Keratinocyte (primary cell): Measurements from ENCODE around the gene SCMH1. TPM values are rescaled to one million over a fixed set of nuclear protein-coding genes. Genes with fewer than 3 reads are reported as not detected.

Experiments used
- DNase-seq: peaks from one replicate; pipeline ENCODE4 v3.0.0-alpha.2; 2011; ENCODE audit warnings: low read depth, missing footprints, low spot score
- FAIRE-seq: peaks from 2 replicates; lab custom pipeline; 2011; peaks lifted over from hg19 to GRCh38; lab: Jason Lieb, UNC
- H2AFZ ChIP-seq: 2 replicates; pipeline ENCODE4 v1.6.0; 2012; ENCODE audit warnings: low read length, control low read depth, inconsistent platforms; ENCODE audit not compliant: control insufficient read depth
- H3K27ac ChIP-seq: 2 replicates; pipeline ENCODE4 v1.5.1; 2011; ENCODE audit warnings: low read length; ENCODE audit not compliant: control insufficient read depth, insufficient read depth
- H3K27me3 ChIP-seq: 3 replicates; pipeline ENCODE4 v1.6.0; 2011; ENCODE audit warnings: low read length; ENCODE audit not compliant: control insufficient read depth, insufficient read depth; ENCODE audit errors: extremely low read depth
- H3K36me3 ChIP-seq, 2 experiments: 2 replicates in 1 of 2; 3 replicates in 1 of 2; pipeline ENCODE4 v1.5.1; 2011; ENCODE audit warnings: low read length in 2 of 2, mild to moderate bottlenecking in 1 of 2; ENCODE audit not compliant: control insufficient read depth in 2 of 2, insufficient read depth in 2 of 2; ENCODE audit errors: extremely low read depth in 1 of 2
- H3K4me1 ChIP-seq: 3 replicates; pipeline ENCODE4 v1.5.1; 2011; ENCODE audit warnings: low read length; ENCODE audit not compliant: control insufficient read depth, insufficient read depth; ENCODE audit errors: extremely low read depth
- H3K4me2 ChIP-seq: 3 replicates; pipeline ENCODE4 v1.6.0; 2011; ENCODE audit warnings: low read depth, low read length; ENCODE audit not compliant: control insufficient read depth, insufficient read depth; ENCODE audit errors: extremely low read depth
- H3K4me3 ChIP-seq, 3 experiments: fragments of 200-600 bp in 1 of 3; sonication (generic) in 1 of 3; 2 replicates in 2 of 3; 3 replicates in 1 of 3; pipeline ENCODE4 v1.5.1; 2011 to 2016; ENCODE audit warnings: low read length in 3 of 3, mild to moderate bottlenecking in 3 of 3, control low read depth in 2 of 3, inconsistent platforms in 1 of 3, low read depth in 1 of 3, mixed read lengths in 1 of 3, mixed run types in 1 of 3, moderate library complexity in 1 of 3; ENCODE audit not compliant: control insufficient read depth in 2 of 3, insufficient read depth in 2 of 3; ENCODE audit errors: extremely low read depth in 1 of 3
- H3K79me2 ChIP-seq: 2 replicates; pipeline ENCODE4 v1.6.0; 2012; ENCODE audit warnings: low read length; ENCODE audit not compliant: control insufficient read depth, insufficient read depth
- H3K9ac ChIP-seq: 3 replicates; pipeline ENCODE4 v1.6.0; 2011; ENCODE audit warnings: low read length; ENCODE audit not compliant: control insufficient read depth, insufficient read depth; ENCODE audit errors: extremely low read depth
- H3K9me1 ChIP-seq: 3 replicates; pipeline ENCODE4 v1.6.0; 2011; ENCODE audit warnings: low read length; ENCODE audit not compliant: control insufficient read depth, insufficient read depth; ENCODE audit errors: extremely low read depth
- H3K9me3 ChIP-seq: 2 replicates; pipeline ENCODE4 v1.5.1; 2012; ENCODE audit warnings: low read depth, low read length; ENCODE audit not compliant: control insufficient read depth
- H4K20me1 ChIP-seq: 3 replicates; pipeline ENCODE4 v1.6.0; 2011; ENCODE audit warnings: low read length; ENCODE audit not compliant: control insufficient read depth, insufficient read depth; ENCODE audit errors: extremely low read depth
- EZH2 ChIP-seq: IDR thresholded peaks from one replicate; pipeline ENCODE4 v1.6.1; 2012; ENCODE audit warnings: inconsistent platforms, mild to moderate bottlenecking, low read length, moderate library complexity
- dilution Hi-C: fragments of 300-500 bp; cut with MboI; formaldehyde crosslinking; loops from one replicate; pipeline ENCODE4 v1.7.0; 2020; ENCODE audit warnings: low sequenced_read_pairs; ENCODE audit not compliant: extremely low pct_ligation_motif_present
- polyA plus RNA-seq, 5 experiments: library from polyadenylated mRNA; depleted of rRNA in 3 of 5; stranded (reverse) in 3 of 5; stranded (forward) in 1 of 5; unstranded in 1 of 5; fragments of >200 nt; gene quantifications; 1 replicate in 1 of 5; 2 replicates in 3 of 5; 3 replicates in 1 of 5; pipeline versions ENCODE4 v1.2.1 to v1.2.3, GENCODE V29; 2011 to 2012; ENCODE audit warnings: missing spikeins in 2 of 5, low read depth in 1 of 5, low replicate concordance in 1 of 5
- TF ChIP-seq, protein P1 (sequence below), 3 experiments: IDR thresholded peaks in 1 of 3; conservative IDR thresholded peaks in 1 of 3; optimal IDR thresholded peaks in 1 of 3; 2 replicates in 2 of 3; 3 replicates in 1 of 3; pipeline versions ENCODE3 to v1.5.1; 2011; ENCODE audit warnings: low read length in 3 of 3, mild to moderate bottlenecking in 3 of 3, moderate library complexity in 2 of 3, control low read depth in 1 of 3, inconsistent platforms in 1 of 3; ENCODE audit not compliant: insufficient read depth in 2 of 3; ENCODE audit errors: extremely low read depth in 1 of 3

Gene SCMH1
- polyA plus RNA-seq, 1 donor (not counting 4 experiments of a cell fraction or from before 2014, with no cell fraction given), result 29.9 TPM

- no peak for DNase-seq
- H3K79me2 ChIP-seq, result no peaks in the 10 kb centered on the region
- no peak overlapping the region for H2AFZ ChIP-seq
- H3K4me2 ChIP-seq, result no peak overlapping the region
- FAIRE-seq, result no peak
- peaks cover 7% of the 10 kb centered on the region for H3K4me1 ChIP-seq
- TF ChIP-seq EZH2, result no peak
- TF ChIP-seq, protein P1, sequence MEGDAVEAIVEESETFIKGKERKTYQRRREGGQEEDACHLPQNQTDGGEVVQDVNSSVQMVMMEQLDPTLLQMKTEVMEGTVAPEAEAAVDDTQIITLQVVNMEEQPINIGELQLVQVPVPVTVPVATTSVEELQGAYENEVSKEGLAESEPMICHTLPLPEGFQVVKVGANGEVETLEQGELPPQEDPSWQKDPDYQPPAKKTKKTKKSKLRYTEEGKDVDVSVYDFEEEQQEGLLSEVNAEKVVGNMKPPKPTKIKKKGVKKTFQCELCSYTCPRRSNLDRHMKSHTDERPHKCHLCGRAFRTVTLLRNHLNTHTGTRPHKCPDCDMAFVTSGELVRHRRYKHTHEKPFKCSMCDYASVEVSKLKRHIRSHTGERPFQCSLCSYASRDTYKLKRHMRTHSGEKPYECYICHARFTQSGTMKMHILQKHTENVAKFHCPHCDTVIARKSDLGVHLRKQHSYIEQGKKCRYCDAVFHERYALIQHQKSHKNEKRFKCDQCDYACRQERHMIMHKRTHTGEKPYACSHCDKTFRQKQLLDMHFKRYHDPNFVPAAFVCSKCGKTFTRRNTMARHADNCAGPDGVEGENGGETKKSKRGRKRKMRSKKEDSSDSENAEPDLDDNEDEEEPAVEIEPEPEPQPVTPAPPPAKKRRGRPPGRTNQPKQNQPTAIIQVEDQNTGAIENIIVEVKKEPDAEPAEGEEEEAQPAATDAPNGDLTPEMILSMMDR (optimal IDR thresholded peaks at IDR 0.05 in 1 of 3, IDR thresholded peaks at IDR 0.05 in 1 of 3, conservative IDR thresholded peaks at IDR 0.05 in 1 of 3; ENCODE audit: extremely low read depth in 1 of 3, insufficient read depth in 2 of 3, low read length in 3 of 3), result no peak
- dilution Hi-C loops, result no loop called here
- H3K9me1 ChIP-seq, result no peaks in the 10 kb centered on the region
- H3K27ac ChIP-seq, result no peak overlapping the region
- no peaks in the 10 kb centered on the region for H3K36me3 ChIP-seq
- H3K9me3 ChIP-seq, result no peaks in the 10 kb centered on the region
- no peak overlapping the region for H3K4me3 ChIP-seq
- no peak overlapping the region for H3K9ac ChIP-seq
- no peaks in the 10 kb centered on the region for H4K20me1 ChIP-seq
- no peaks in the 10 kb centered on the region for H3K27me3 ChIP-seq
These were observed 141.0 kb downstream of the SCMH1 start for GRCh38 chr1:41101076-41101475.

DNA sequence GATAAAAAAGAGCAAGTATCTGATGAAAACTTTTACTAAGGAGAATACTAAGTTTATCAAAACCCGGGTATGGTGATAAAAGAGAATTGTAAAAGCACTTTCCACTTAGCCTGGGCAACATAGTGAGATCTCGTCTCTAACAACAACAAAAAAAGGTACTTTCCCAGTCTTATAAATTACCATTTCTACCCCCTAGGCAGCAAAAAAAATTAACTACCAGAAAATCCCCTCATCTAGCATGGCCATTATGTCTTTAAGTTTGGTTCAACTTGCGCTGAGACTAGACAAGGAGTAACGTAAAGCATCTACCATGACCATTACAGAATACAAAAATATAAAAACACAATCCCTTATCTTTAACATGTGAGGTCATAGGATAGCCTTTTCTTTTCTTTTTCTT lies 141.9 kb downstream of the SCMH1 start:
- Histone ChIP-seq H3K4me2 (no peak overlapping the region), H3K79me2 (no peaks in the 10 kb centered on the region), H3K4me3 (no peak overlapping the region), H4K20me1 (no peaks in the 10 kb centered on the region), H3K9me3 (no peaks in the 10 kb centered on the region), H3K9ac (no peak overlapping the region), H2AFZ (no peak overlapping the region), H3K4me1 (peaks cover 7% of the 10 kb centered on the region), H3K27me3 (no peaks in the 10 kb centered on the region), H3K27ac (no peak overlapping the region), H3K9me1 (no peaks in the 10 kb centered on the region), H3K36me3 (no peaks in the 10 kb centered on the region)
- TF ChIP-seq, protein P1 (optimal IDR thresholded peaks at IDR 0.05 in 1 of 3, IDR thresholded peaks at IDR 0.05 in 1 of 3, conservative IDR thresholded peaks at IDR 0.05 in 1 of 3; ENCODE audit: extremely low read depth in 1 of 3, insufficient read depth in 2 of 3, low read length in 3 of 3), result no peak
- TF ChIP-seq EZH2, result no peak
- DNase-seq, result no peak
- dilution Hi-C loops, result no loop called here
- no peak for FAIRE-seq
